ENCODE data around the gene TMEM53. TPM values are rescaled to one million over a fixed set of nuclear protein-coding genes. Genes with fewer than 3 reads are reported as not detected.

Gene TMEM53
- total and polyA plus RNA-seq, 2 of the 8 experiments (the other 6 are each of a cell fraction or from before 2014, with no cell fraction given) = 6.7 to 27.9 TPM

DNA sequence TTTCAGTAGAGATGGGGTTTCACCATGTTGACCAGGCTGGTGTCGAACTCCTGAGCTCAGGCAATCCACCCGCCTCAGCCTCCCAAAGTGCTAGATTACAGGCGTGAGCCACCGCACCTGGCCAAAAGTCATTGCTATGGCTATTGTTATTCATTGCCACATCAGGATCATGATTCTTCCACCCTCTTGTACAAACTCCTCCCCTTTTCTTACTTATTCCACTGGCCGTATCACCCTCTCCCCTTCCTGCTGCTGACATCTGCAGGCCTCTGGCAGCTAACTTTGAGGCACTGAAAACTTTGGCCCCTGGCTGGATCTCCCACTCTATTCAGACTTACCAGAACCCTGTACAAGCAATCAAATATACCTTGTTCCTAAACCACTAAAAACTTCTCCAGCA lies 10.9 kb downstream of the TMEM53 start:
- Histone ChIP-seq H3K14ac (ENCODE audit: insufficient read length) (no peak overlapping the region), H2BK15ac (ENCODE audit: low read length) (no peak overlapping the region), H3K56ac (replicated peaks; ENCODE audit: insufficient read length, low read depth, low read length) (no peak overlapping the region), H3K4me3 (ENCODE audit: extremely low read depth in 1 of 4, insufficient read depth in 2 of 4, low read depth in 3 of 4, low read length in 4 of 4) (no peak overlapping the region), H3K36me3 (ENCODE audit: control insufficient read depth in 2 of 4, insufficient read depth in 4 of 4, low read length in 3 of 4) (no peaks in the 10 kb centered on the region), H3K4ac (replicated peaks; ENCODE audit: insufficient read length, low read depth, low read length) (no peak overlapping the region), H2BK120ac (replicated peaks; ENCODE audit: low read depth, low read length) (no peak overlapping the region), H4K5ac (ENCODE audit: insufficient read length, low read depth, low read length) (no peak overlapping the region), H3K9me3 (ENCODE audit: insufficient read depth in 2 of 2, low read depth in 1 of 2, low read length in 1 of 2) (no peaks in the 10 kb centered on the region), H4K91ac (replicated peaks; ENCODE audit: insufficient read length, low read length) (no peak overlapping the region), H3K23me2 (ENCODE audit: low read depth, low read length) (no peaks in the 10 kb centered on the region), H2BK20ac (ENCODE audit: low read length) (no peak overlapping the region), H2BK5ac (ENCODE audit: low read depth, low read length) (no peak overlapping the region), H3K18ac (ENCODE audit: extremely low read depth, low read length) (no peak overlapping the region), H3K79me2 (ENCODE audit: control insufficient read depth in 1 of 2, insufficient read depth in 2 of 2, low read length in 2 of 2) (no peaks in the 10 kb centered on the region), H4K20me1 (replicated peaks in 1 of 2; ENCODE audit: control insufficient read depth in 1 of 2, insufficient read depth in 2 of 2, low read length in 2 of 2) (no peaks in the 10 kb centered on the region), H3K4me1 (replicated peaks in 1 of 4; ENCODE audit: control insufficient read depth in 3 of 4, insufficient read depth in 4 of 4, low read length in 3 of 4) (no peaks in the 10 kb centered on the region; a peak in 2 of 7 replicates), H4K8ac (ENCODE audit: extremely low read depth, insufficient read depth, low read length) (no peak overlapping the region), H3K23ac (ENCODE audit: insufficient read length) (no peak overlapping the region), H3K79me1 (ENCODE audit: low read depth, low read length) (no peaks in the 10 kb centered on the region), H2BK12ac (ENCODE audit: low read depth, low read length) (no peak overlapping the region), H3K27me3 (replicated peaks in 1 of 4; ENCODE audit: control insufficient read depth in 3 of 4, extremely low read depth in 1 of 4, insufficient read depth in 3 of 4, low read length in 3 of 4) (no peaks in the 10 kb centered on the region), H2AFZ (ENCODE audit: low read length) (no peak overlapping the region), H3K4me2 (ENCODE audit: insufficient read depth in 1 of 2, low read depth in 2 of 2, low read length in 2 of 2) (no peak overlapping the region), H3K27ac (ENCODE audit: low read depth, low read length) (no peak overlapping the region), H3K9ac (replicated peaks in 1 of 4; ENCODE audit: extremely low read depth in 1 of 4, low read depth in 3 of 4, low read length in 3 of 4) (no peak overlapping the region), H2AK5ac (ENCODE audit: low read depth, low read length) (no peak overlapping the region)
- no peak for DNase-seq (ENCODE audit: low read depth in 1 of 2, low spot score in 2 of 2)
- WGBS, 2 experiments (ENCODE audit: extremely low coverage in 1 of 2, insufficient coverage in 1 of 2, insufficient read length in 1 of 2, insufficient replicate concordance in 2 of 2, low coverage in 1 of 2, low lambda C conversion rate in 2 of 2, missing lambda C conversion rate in 1 of 2) = 98% methylated on average over 5 of the region's 5 CpGs; no CpG with 5 or more reads in 1 of the 2 experiments
- POLR2A ChIA-PET (ENCODE audit: partially characterized antibody) = interaction anchor here (1.1 to 2.9 kb wide), 3 partner anchors 11 to 67 kb away, joined by 3 to 10 read pairs (median 9); partner anchors contain the start of gene RNU5D-1
- CTCF ChIA-PET (ENCODE audit: partially characterized antibody) = interaction anchor here (1.0 to 7.6 kb wide), 7 partner anchors 8 to 91 kb away, joined by 3 to 45 read pairs (median 4); no protein-coding TSS in a partner anchor
- FAIRE-seq = no peak
- TF ChIP-seq, protein P1, sequence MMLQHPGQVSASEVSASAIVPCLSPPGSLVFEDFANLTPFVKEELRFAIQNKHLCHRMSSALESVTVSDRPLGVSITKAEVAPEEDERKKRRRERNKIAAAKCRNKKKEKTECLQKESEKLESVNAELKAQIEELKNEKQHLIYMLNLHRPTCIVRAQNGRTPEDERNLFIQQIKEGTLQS (IDR thresholded peaks at IDR 0.05; ENCODE audit: insufficient read depth, low read depth, low read length) = no peak
- TF ChIP-seq, protein P2, sequence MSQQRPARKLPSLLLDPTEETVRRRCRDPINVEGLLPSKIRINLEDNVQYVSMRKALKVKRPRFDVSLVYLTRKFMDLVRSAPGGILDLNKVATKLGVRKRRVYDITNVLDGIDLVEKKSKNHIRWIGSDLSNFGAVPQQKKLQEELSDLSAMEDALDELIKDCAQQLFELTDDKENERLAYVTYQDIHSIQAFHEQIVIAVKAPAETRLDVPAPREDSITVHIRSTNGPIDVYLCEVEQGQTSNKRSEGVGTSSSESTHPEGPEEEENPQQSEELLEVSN (IDR thresholded peaks at IDR 0.05) = no peak
- TF ChIP-seq PHF8 (conservative IDR thresholded peaks at IDR 0.05; ENCODE audit: low read depth, low read length) (no peak), SIN3A (conservative IDR thresholded peaks at IDR 0.05 in 1 of 2, IDR thresholded peaks at IDR 0.05 in 1 of 2; ENCODE audit: low read depth in 1 of 2, low read length in 2 of 2) (no peak), POLR2A (IDR thresholded peaks at IDR 0.05; ENCODE audit: control extremely low read depth in 1 of 2, low read depth in 2 of 2, low read length in 2 of 2) (no peak), JUN (IDR thresholded peaks at IDR 0.05; ENCODE audit: low read depth, low read length) (no peak), CREB1 (IDR thresholded peaks at IDR 0.05) (no peak), POU5F1 (IDR thresholded peaks at IDR 0.05; ENCODE audit: low read depth, low read length) (no peak), RFX5 (IDR thresholded peaks at IDR 0.05; ENCODE audit: borderline replicate concordance, low read depth, low read length) (no peak), CHD1 (IDR thresholded peaks at IDR 0.05; ENCODE audit: low read depth, low read length) (no peak), RNF2 (IDR thresholded peaks at IDR 0.05; ENCODE audit: borderline replicate concordance, low read depth, low read length, missing control alignments, poor library complexity, severe bottlenecking) (no peak)

All from H1 (cell line).